Mucosa of rectum (tissue), 2 donors: Measurements from ENCODE around the gene SKAP2.

ENCODE experiments used
- H3K27ac ChIP-seq, 2 donors: one replicate each; pipeline ENCODE4 v1.7.0; 2013; ENCODE audit warnings: inconsistent platforms in 2 of 2, low read depth in 2 of 2, low read length in 2 of 2
- H3K27me3 ChIP-seq, 2 donors: one replicate each; pipeline ENCODE4 v1.7.0; 2013; ENCODE audit warnings: low read length in 2 of 2; ENCODE audit not compliant: control insufficient read depth in 2 of 2, insufficient read depth in 2 of 2
- H3K36me3 ChIP-seq, 2 donors: one replicate each; pipeline ENCODE4 v1.7.0; 2013; ENCODE audit warnings: low read length in 2 of 2; ENCODE audit not compliant: control insufficient read depth in 2 of 2, insufficient read depth in 2 of 2
- H3K4me1 ChIP-seq, 2 donors: one replicate each; pipeline ENCODE4 v1.7.0; 2013; ENCODE audit warnings: low read length in 2 of 2, mild to moderate bottlenecking in 1 of 2; ENCODE audit not compliant: control insufficient read depth in 2 of 2, insufficient read depth in 2 of 2
- H3K4me3 ChIP-seq, 2 donors: one replicate each; pipeline ENCODE4 v1.7.0; 2013; ENCODE audit warnings: low read length in 2 of 2
- H3K9ac ChIP-seq, 2 donors: one replicate each; pipeline ENCODE4 v1.7.0; 2013; ENCODE audit warnings: low read length in 2 of 2, low read depth in 1 of 2, mild to moderate bottlenecking in 1 of 2
- H3K9me3 ChIP-seq, 2 donors: one replicate each; pipeline ENCODE4 v1.7.0; 2013; ENCODE audit warnings: low read length in 2 of 2; ENCODE audit not compliant: control insufficient read depth in 2 of 2
- donor health status: healthy.
- donor health status: Normal muscosa, but diverticular disease.

Gene SKAP2

GRCh38 chr7:26624431-26624830 lies 240.0 kb downstream of the SKAP2 start:
- no peaks in the 10 kb centered on the region for H3K36me3 ChIP-seq
- H3K9ac ChIP-seq, result no peak overlapping the region
- no peaks in the 10 kb centered on the region for H3K4me1 ChIP-seq
- no peaks in the 10 kb centered on the region for H3K9me3 ChIP-seq
- no peaks in the 10 kb centered on the region for H3K27me3 ChIP-seq
- H3K4me3 ChIP-seq, result no peak overlapping the region
- no peak overlapping the region for H3K27ac ChIP-seq

GRCh38 chr7:26620352-26620751 lies 244.0 kb downstream of the SKAP2 start:
- no peak overlapping the region for H3K9ac ChIP-seq
- H3K27me3 ChIP-seq, result no peaks in the 10 kb centered on the region
- no peak overlapping the region for H3K27ac ChIP-seq
- no peaks in the 10 kb centered on the region for H3K36me3 ChIP-seq
- H3K4me1 ChIP-seq, result no peaks in the 10 kb centered on the region
- no peak overlapping the region for H3K4me3 ChIP-seq
- H3K9me3 ChIP-seq, result no peaks in the 10 kb centered on the region

- Histone ChIP-seq H3K36me3 (no peaks in the 10 kb centered on the region), H3K27me3 (no peaks in the 10 kb centered on the region), H3K9ac (no peak overlapping the region), H3K27ac (no peak overlapping the region), H3K9me3 (no peaks in the 10 kb centered on the region), H3K4me3 (no peak overlapping the region), H3K4me1 (no peaks in the 10 kb centered on the region)
Observed at GRCh38 chr7:26619348-26619984, 244.9 kb downstream of the SKAP2 start.

- Histone ChIP-seq H3K4me3 (no peak overlapping the region), H3K9me3 (no peaks in the 10 kb centered on the region), H3K27ac (no peak overlapping the region), H3K27me3 (no peaks in the 10 kb centered on the region), H3K9ac (no peak overlapping the region), H3K36me3 (no peaks in the 10 kb centered on the region), H3K4me1 (no peaks in the 10 kb centered on the region)
Observed at GRCh38 chr7:26618898-26619297, 245.5 kb downstream of the SKAP2 start.

DNA sequence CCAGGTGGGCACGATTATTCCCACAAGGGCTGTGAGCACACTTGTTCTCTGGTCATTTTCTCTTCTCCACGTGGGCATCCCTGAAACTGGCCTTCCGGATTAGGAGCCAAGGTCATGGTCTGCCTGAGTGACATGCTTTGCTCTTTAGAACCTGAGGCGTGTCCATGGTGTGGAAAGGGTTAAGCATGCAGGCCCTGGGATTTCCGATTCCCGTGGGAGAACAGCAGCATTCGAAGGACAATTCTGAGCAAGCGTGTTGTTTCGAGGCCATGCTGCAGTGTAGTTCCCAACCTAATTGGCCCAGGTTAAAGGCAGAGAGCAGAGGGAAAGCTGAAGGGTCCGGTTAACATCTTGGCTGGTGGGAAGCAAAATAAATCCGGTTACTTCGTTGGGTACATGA lies 245.9 kb downstream of the SKAP2 start:
- H3K4me3 ChIP-seq, result no peak overlapping the region
- no peak overlapping the region for H3K9ac ChIP-seq
- no peaks in the 10 kb centered on the region for H3K9me3 ChIP-seq
- H3K36me3 ChIP-seq, result no peaks in the 10 kb centered on the region
- H3K4me1 ChIP-seq, result no peaks in the 10 kb centered on the region
- no peaks in the 10 kb centered on the region for H3K27me3 ChIP-seq
- no peak overlapping the region for H3K27ac ChIP-seq
